Measurements from ENCODE around the gene OR2S2. TPM values are rescaled to one million over a fixed set of nuclear protein-coding genes. Genes with fewer than 3 reads are reported as not detected.

OR2S2 gene
- total RNA-seq, 1 experiment from 2014 or later: not detected

- H3K36me3 ChIP-seq (ENCODE audit: insufficient read depth, low read length): no peaks in the 10 kb centered on the region
- H3K9ac ChIP-seq (ENCODE audit: low read length): no peak overlapping the region
- H3K27me3 ChIP-seq (ENCODE audit: low read length): no peaks in the 10 kb centered on the region
- no peak overlapping the region for H3K27ac ChIP-seq (ENCODE audit: low read length)
- H3K4me2 ChIP-seq (ENCODE audit: low read depth, low read length, poor library complexity, severe bottlenecking): no peak overlapping the region
- H4K20me1 ChIP-seq (ENCODE audit: insufficient read depth, low read depth, low read length): no peaks in the 10 kb centered on the region
- H3K4me3 ChIP-seq (ENCODE audit: low read length): no peak overlapping the region
- H3K9me2 ChIP-seq (replicated peaks; ENCODE audit: insufficient read depth, low read length): no peaks in the 10 kb centered on the region
- no peak overlapping the region for H2AFZ ChIP-seq (ENCODE audit: low read length)
- no peaks in the 10 kb centered on the region for H3K9me3 ChIP-seq (ENCODE audit: low read length)
- no peak for DNase-seq
- no peaks in the 10 kb centered on the region for H3K4me1 ChIP-seq (ENCODE audit: low read length)
- H3K79me2 ChIP-seq (ENCODE audit: low read length): no peaks in the 10 kb centered on the region
Measured at GRCh38 chr9:35907711-35908503, 50.0 kb downstream of the OR2S2 start.

Other genes starting within 250 kb of the OR2S2 start
- 54.2 and 94.0 TPM in 2 replicates for gene TLN1, start 226.0 kb downstream of the OR2S2 start, total RNA-seq (2014; rRNA removed; shearing (Covaris generic); ENCODE audit: low replicate concordance)
- gene CREB3, start 225.5 kb downstream of the OR2S2 start, total RNA-seq (2014; rRNA removed; shearing (Covaris generic); ENCODE audit: low replicate concordance): 10.8 and 17.1 TPM in 2 replicates
- 54.9 and 74.2 TPM in 2 replicates for gene GBA2, start 208.9 kb downstream of the OR2S2 start, total RNA-seq (2014; rRNA removed; shearing (Covaris generic); ENCODE audit: low replicate concordance)
- gene RGP1, start 208.9 kb downstream of the OR2S2 start, total RNA-seq (2014; rRNA removed; shearing (Covaris generic); ENCODE audit: low replicate concordance): 13.4 and 13.8 TPM in 2 replicates
- gene MSMP, start 203.9 kb downstream of the OR2S2 start, total RNA-seq (2014; rRNA removed; shearing (Covaris generic); ENCODE audit: low replicate concordance): 1.1 and 4.2 TPM in 2 replicates
- 8.5 and 18.0 TPM in 2 replicates for gene NPR2, start 166.6 kb downstream of the OR2S2 start, total RNA-seq (2014; rRNA removed; shearing (Covaris generic); ENCODE audit: low replicate concordance)
- gene SPAG8, start 145.9 kb downstream of the OR2S2 start, total RNA-seq (2014; rRNA removed; shearing (Covaris generic); ENCODE audit: low replicate concordance): 0.07 and 0.90 TPM in 2 replicates
- 84.0 and 146 TPM in 2 replicates for gene HINT2, start 143.1 kb downstream of the OR2S2 start, total RNA-seq (2014; rRNA removed; shearing (Covaris generic); ENCODE audit: low replicate concordance)
- gene FAM221B, start 129.4 kb downstream of the OR2S2 start, total RNA-seq (2014; rRNA removed; shearing (Covaris generic); ENCODE audit: low replicate concordance): not detected in 2 replicates
- 2.9 and 3.0 TPM in 2 replicates for gene TMEM8B, start 128.9 kb downstream of the OR2S2 start, total RNA-seq (2014; rRNA removed; shearing (Covaris generic); ENCODE audit: low replicate concordance)
- not detected in 2 replicates for gene OR13J1, start 87.8 kb downstream of the OR2S2 start, total RNA-seq (2014; rRNA removed; shearing (Covaris generic); ENCODE audit: low replicate concordance)
- not detected in 2 replicates for gene HRCT1, start 52.0 kb downstream of the OR2S2 start, total RNA-seq (2014; rRNA removed; shearing (Covaris generic); ENCODE audit: low replicate concordance)
- not detected in 2 replicates for gene SPAAR, start 48.7 kb downstream of the OR2S2 start, total RNA-seq (2014; rRNA removed; shearing (Covaris generic); ENCODE audit: low replicate concordance)
- 2.3 and 2.6 TPM in 2 replicates for gene RECK, start 78.8 kb upstream of the OR2S2 start, total RNA-seq (2014; rRNA removed; shearing (Covaris generic); ENCODE audit: low replicate concordance)
- 0.51 and 0.75 TPM in 2 replicates for gene GLIPR2, start 178.6 kb upstream of the OR2S2 start, total RNA-seq (2014; rRNA removed; shearing (Covaris generic); ENCODE audit: low replicate concordance)
- gene CCIN, start 211.2 kb upstream of the OR2S2 start, total RNA-seq (2014; rRNA removed; shearing (Covaris generic); ENCODE audit: low replicate concordance): not detected in 2 replicates
- 147 and 172 TPM in 2 replicates for gene CLTA, start 232.8 kb upstream of the OR2S2 start, total RNA-seq (2014; rRNA removed; shearing (Covaris generic); ENCODE audit: low replicate concordance)

Data from Karpas-422 (cell line).